PFSK-1 (cell line): ENCODE results near the gene TSKU.

Source experiments
- FOXP2 ChIP-seq: optimal IDR thresholded peaks from 2 replicates; pipeline ENCODE3; 2011; ENCODE audit warnings: borderline replicate concordance, control low read depth, inconsistent platforms; ENCODE audit not compliant: insufficient read depth; ENCODE audit errors: extremely low read length, extremely low read depth
- POLR2AphosphoS5 ChIP-seq: IDR thresholded peaks from 2 replicates; pipeline ENCODE4 v1.6.1; 2012; ENCODE audit warnings: low read depth, mild to moderate bottlenecking, control low read depth, low read length, moderate library complexity
- REST ChIP-seq, 2 experiments: IDR thresholded peaks; 2 replicates each; pipeline versions ENCODE4 v1.6.1 to v1.8.0; 2011 to 2012; ENCODE audit warnings: low read depth in 2 of 2, low read length in 2 of 2, control low read depth in 1 of 2, inconsistent platforms in 1 of 2, mild to moderate bottlenecking in 1 of 2, moderate library complexity in 1 of 2; ENCODE audit not compliant: insufficient read depth in 1 of 2
- SIN3A ChIP-seq: IDR thresholded peaks from 2 replicates; pipeline ENCODE4 v1.6.1; 2012; ENCODE audit warnings: mild to moderate bottlenecking, low read length, moderate library complexity, borderline replicate concordance; ENCODE audit not compliant: insufficient read depth
- TAF1 ChIP-seq: IDR thresholded peaks from 2 replicates; pipeline ENCODE4 v1.6.1; 2012; ENCODE audit warnings: low read length, control low read depth, borderline replicate concordance; ENCODE audit not compliant: insufficient read depth

The TSKU gene

GRCh38 chr11:76810151-76810853 lies 27.1 kb downstream of the TSKU start:
- no peak for TF ChIP-seq TAF1
- no peak for TF ChIP-seq SIN3A
- TF ChIP-seq POLR2AphosphoS5 = no peak
- no peak for TF ChIP-seq FOXP2
- TF ChIP-seq REST (IDR thresholded peaks at IDR 0.05; ENCODE audit: insufficient read depth in 1 of 2, low read depth in 2 of 2, low read length in 2 of 2) = no peak

GRCh38 chr11:76811259-76811658 lies 28.1 kb downstream of the TSKU start:
- TF ChIP-seq POLR2AphosphoS5 (no peak), SIN3A (no peak), FOXP2 (no peak), REST (IDR thresholded peaks at IDR 0.05; ENCODE audit: insufficient read depth in 1 of 2, low read depth in 2 of 2, low read length in 2 of 2) (no peak)

GRCh38 chr11:76814414-76814813 lies 31.3 kb downstream of the TSKU start:
- TF ChIP-seq FOXP2 (no peak), POLR2AphosphoS5 (no peak), TAF1 (no peak), SIN3A (no peak)

GRCh38 chr11:76820184-76820566 lies 37.0 kb downstream of the TSKU start:
- TF ChIP-seq POLR2AphosphoS5 = no peak
- TF ChIP-seq TAF1 = no peak
- TF ChIP-seq SIN3A = no peak
- TF ChIP-seq REST (IDR thresholded peaks at IDR 0.05; ENCODE audit: insufficient read depth in 1 of 2, low read depth in 2 of 2, low read length in 2 of 2) = no peak
- TF ChIP-seq FOXP2 = no peak

- TF ChIP-seq REST (IDR thresholded peaks at IDR 0.05; ENCODE audit: insufficient read depth in 1 of 2, low read depth in 2 of 2, low read length in 2 of 2) (no peak), TAF1 (no peak), FOXP2 (no peak), SIN3A (no peak), POLR2AphosphoS5 (no peak)
These were observed 39.2 kb downstream of the TSKU start for GRCh38 chr11:76822406-76822805.
